ENCODE results near the gene SORCS2. TPM values are rescaled to one million over a fixed set of nuclear protein-coding genes. Genes with fewer than 3 reads are reported as not detected.

SORCS2 gene
- total RNA-seq, 1 donor from 2014 or later = 13.8 TPM

- Histone ChIP-seq H4K20me1 (ENCODE audit: insufficient read depth, low read length) (no peaks in the 10 kb centered on the region), H3K9me3 (ENCODE audit: insufficient read depth, low read depth, low read length) (no peaks in the 10 kb centered on the region), H3K79me2 (ENCODE audit: insufficient read depth, low read length) (no peaks in the 10 kb centered on the region), H3K4me2 (ENCODE audit: low read length) (peak overlapping the region; percentile 21), H2AFZ (ENCODE audit: low read depth, low read length) (no peak overlapping the region), H3K4me1 (ENCODE audit: insufficient read depth, low read length) (peaks cover 13% of the 10 kb centered on the region), H3K27ac (ENCODE audit: low read depth, low read length) (no peak overlapping the region), H3K36me3 (ENCODE audit: insufficient read depth, low read length) (no peaks in the 10 kb centered on the region), H3K9ac (ENCODE audit: low read length) (no peak overlapping the region), H3K27me3 (ENCODE audit: insufficient read depth, low read length) (no peaks in the 10 kb centered on the region), H3K4me3 (ENCODE audit: insufficient read depth, low read depth, low read length) (no peak overlapping the region)
- FAIRE-seq (no peak), DNase-seq (ENCODE audit: low read depth) (peak; percentile 95)
- H3K4me3 Mint-ChIP-seq (ENCODE audit: unreplicated experiment) = no peak overlapping the region
- H3K36me3 Mint-ChIP-seq (ENCODE audit: low read depth, unreplicated experiment) = peaks cover 14% of the 10 kb centered on the region
- TF ChIP-seq EZH2 (IDR thresholded peaks at IDR 0.05; ENCODE audit: insufficient read depth, low read length) (no peak), CTCF (IDR thresholded peaks at IDR 0.05; ENCODE audit: insufficient read depth, low read depth, low read length) (no peak)
- H3K9me3 Mint-ChIP-seq (ENCODE audit: unreplicated experiment) = peaks cover 3% of the 10 kb centered on the region
- peaks cover 11% of the 10 kb centered on the region for H3K4me1 Mint-ChIP-seq (ENCODE audit: low read depth, unreplicated experiment)
- H3K27ac Mint-ChIP-seq (ENCODE audit: unreplicated experiment) = no peak overlapping the region
- H3K27me3 Mint-ChIP-seq (ENCODE audit: low read depth, unreplicated experiment) = peaks cover 51% of the 10 kb centered on the region
Observed at GRCh38 chr4:7699031-7699430, 506.7 kb downstream of the SORCS2 start.

GRCh38 chr4:7699825-7700224, 507.5 kb downstream of the SORCS2 start:
- H3K4me3 Mint-ChIP-seq (ENCODE audit: unreplicated experiment) = no peak overlapping the region
- no peak overlapping the region for H2AFZ ChIP-seq (ENCODE audit: low read depth, low read length)
- H3K36me3 Mint-ChIP-seq (ENCODE audit: low read depth, unreplicated experiment) = peaks cover 10% of the 10 kb centered on the region

More at GRCh38 chr4:7699825-7700224, 507.5 kb downstream of the SORCS2 start:
- Mint-ChIP-seq H3K4me1 (ENCODE audit: low read depth, unreplicated experiment) (peaks cover 11% of the 10 kb centered on the region), H3K9me3 (ENCODE audit: unreplicated experiment) (no peaks in the 10 kb centered on the region), H3K27me3 (ENCODE audit: low read depth, unreplicated experiment) (peaks cover 44% of the 10 kb centered on the region), H3K27ac (ENCODE audit: unreplicated experiment) (no peak overlapping the region)
- Histone ChIP-seq H3K27me3 (ENCODE audit: insufficient read depth, low read length) (no peaks in the 10 kb centered on the region), H3K36me3 (ENCODE audit: insufficient read depth, low read length) (no peaks in the 10 kb centered on the region), H3K79me2 (ENCODE audit: insufficient read depth, low read length) (no peaks in the 10 kb centered on the region), H3K27ac (ENCODE audit: low read depth, low read length) (no peak overlapping the region), H4K20me1 (ENCODE audit: insufficient read depth, low read length) (no peaks in the 10 kb centered on the region), H3K9me3 (ENCODE audit: insufficient read depth, low read depth, low read length) (no peaks in the 10 kb centered on the region), H3K4me3 (ENCODE audit: insufficient read depth, low read depth, low read length) (no peak overlapping the region), H3K4me1 (ENCODE audit: insufficient read depth, low read length) (peaks cover 13% of the 10 kb centered on the region), H3K4me2 (ENCODE audit: low read length) (no peak overlapping the region), H3K9ac (ENCODE audit: low read length) (no peak overlapping the region)
- FAIRE-seq (no peak), DNase-seq (ENCODE audit: low read depth) (no peak)
- TF ChIP-seq EZH2 (IDR thresholded peaks at IDR 0.05; ENCODE audit: insufficient read depth, low read length) (no peak), CTCF (IDR thresholded peaks at IDR 0.05; ENCODE audit: insufficient read depth, low read depth, low read length) (no peak)

Data from astrocyte (in vitro differentiated cells and primary cell).